ENCODE measurements around the gene ZNF469. TPM values are rescaled to one million over a fixed set of nuclear protein-coding genes. Genes with fewer than 3 reads are reported as not detected.

Gene ZNF469
- total and polyA plus RNA-seq, 8 donors, result 0.14 to 2.0 (median 0.34) TPM

DNA sequence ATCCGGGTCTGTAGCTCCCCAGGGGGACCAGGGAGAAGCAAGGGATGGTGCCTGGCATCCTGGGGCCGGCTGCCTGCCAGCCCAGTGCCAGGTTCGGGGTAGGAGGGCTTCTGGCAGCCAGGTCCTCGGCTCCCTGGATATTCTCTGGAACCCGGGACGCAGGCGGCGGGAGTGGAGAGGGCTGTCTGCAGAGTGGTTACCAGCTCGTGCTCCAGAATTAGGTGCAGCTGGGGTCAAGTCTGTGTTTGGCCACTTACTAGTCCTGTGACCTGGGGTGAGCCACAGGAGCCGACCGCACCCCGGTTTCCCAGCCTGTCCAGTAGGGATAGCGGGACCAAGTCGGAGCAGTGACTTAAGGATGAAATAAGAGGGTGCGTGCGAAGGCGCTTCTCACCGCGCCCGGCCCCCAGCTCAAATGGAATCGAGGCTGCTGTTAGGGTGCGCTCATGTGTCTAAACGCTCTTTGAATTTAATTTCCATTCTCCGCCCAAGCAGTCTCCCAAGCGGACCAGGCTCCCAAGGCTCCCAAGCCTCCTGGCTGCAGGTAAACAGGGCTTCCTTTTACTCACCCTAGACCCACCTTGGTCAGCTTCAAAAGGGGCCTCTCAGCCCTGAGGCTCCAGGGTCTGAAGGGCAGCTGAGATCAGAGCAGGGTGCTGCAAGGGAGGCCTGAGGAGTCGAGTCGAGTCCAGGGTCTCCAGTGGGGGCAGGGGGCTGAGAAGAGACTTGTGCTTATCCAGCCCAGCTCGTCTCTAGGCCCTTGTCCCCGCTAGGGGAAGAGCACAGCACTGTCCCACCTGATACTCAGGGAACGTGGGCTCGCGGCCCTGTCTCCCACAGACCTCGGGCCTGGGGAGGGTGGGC is 28.3 kb upstream of the ZNF469 start:
- WGBS, 2 donors, result 79 to 85% methylated on average over 33 of the region's 33 CpGs

DNA sequence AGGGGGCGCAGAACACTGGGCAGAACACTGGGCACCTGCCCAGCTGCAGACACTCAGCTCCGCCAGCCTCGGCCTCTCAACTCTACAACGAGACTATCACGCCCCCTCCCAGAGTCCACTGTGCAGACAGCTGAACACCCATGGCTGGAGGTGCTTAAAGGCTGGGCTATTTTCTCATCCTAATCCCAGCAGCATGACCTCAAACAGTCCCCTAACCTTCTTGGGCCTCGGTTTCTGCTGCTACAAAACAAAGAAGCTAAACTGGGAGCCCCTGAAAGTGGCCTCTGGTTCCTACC is 27.7 kb upstream of the ZNF469 start:
- Histone ChIP-seq H3K4me1 (no peaks in the 10 kb centered on the region), H3K4me3 (no peak overlapping the region), H3K27me3 (no peaks in the 10 kb centered on the region), H3K9me3 (no peaks in the 10 kb centered on the region), H3K27ac (no peak overlapping the region), H3K36me3 (no peaks in the 10 kb centered on the region)
- intact Hi-C loops (cut with DNase I), result no loop called here
- ATAC-seq (no peak), DNase-seq (peak in 1 of 6 donors; percentile 50), FAIRE-seq (no peak)
- WGBS, 2 donors, result 68 to 79% methylated on average over 5 to 6 of the region's 6 CpGs
- TF ChIP-seq, protein P1, sequence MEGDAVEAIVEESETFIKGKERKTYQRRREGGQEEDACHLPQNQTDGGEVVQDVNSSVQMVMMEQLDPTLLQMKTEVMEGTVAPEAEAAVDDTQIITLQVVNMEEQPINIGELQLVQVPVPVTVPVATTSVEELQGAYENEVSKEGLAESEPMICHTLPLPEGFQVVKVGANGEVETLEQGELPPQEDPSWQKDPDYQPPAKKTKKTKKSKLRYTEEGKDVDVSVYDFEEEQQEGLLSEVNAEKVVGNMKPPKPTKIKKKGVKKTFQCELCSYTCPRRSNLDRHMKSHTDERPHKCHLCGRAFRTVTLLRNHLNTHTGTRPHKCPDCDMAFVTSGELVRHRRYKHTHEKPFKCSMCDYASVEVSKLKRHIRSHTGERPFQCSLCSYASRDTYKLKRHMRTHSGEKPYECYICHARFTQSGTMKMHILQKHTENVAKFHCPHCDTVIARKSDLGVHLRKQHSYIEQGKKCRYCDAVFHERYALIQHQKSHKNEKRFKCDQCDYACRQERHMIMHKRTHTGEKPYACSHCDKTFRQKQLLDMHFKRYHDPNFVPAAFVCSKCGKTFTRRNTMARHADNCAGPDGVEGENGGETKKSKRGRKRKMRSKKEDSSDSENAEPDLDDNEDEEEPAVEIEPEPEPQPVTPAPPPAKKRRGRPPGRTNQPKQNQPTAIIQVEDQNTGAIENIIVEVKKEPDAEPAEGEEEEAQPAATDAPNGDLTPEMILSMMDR (IDR thresholded peaks at IDR 0.05), result no peak

More for the DNA sequence above, 28.3 kb upstream of the ZNF469 start:
- H3K4me3 ChIP-seq, result no peak overlapping the region
- DNase-seq, result peak in 3 of 6 donors; percentile 6 to 42 (median 42)
- H3K36me3 ChIP-seq, result no peaks in the 10 kb centered on the region
- intact Hi-C loops (cut with DNase I), result no loop called here
- H3K4me1 ChIP-seq, result no peaks in the 10 kb centered on the region
- H3K27me3 ChIP-seq, result no peaks in the 10 kb centered on the region
- no peak for ATAC-seq
- no peak overlapping the region for H3K27ac ChIP-seq
- no peak for FAIRE-seq
- no peaks in the 10 kb centered on the region for H3K9me3 ChIP-seq
- TF ChIP-seq, protein P1 (IDR thresholded peaks at IDR 0.05), result no peak

DNA sequence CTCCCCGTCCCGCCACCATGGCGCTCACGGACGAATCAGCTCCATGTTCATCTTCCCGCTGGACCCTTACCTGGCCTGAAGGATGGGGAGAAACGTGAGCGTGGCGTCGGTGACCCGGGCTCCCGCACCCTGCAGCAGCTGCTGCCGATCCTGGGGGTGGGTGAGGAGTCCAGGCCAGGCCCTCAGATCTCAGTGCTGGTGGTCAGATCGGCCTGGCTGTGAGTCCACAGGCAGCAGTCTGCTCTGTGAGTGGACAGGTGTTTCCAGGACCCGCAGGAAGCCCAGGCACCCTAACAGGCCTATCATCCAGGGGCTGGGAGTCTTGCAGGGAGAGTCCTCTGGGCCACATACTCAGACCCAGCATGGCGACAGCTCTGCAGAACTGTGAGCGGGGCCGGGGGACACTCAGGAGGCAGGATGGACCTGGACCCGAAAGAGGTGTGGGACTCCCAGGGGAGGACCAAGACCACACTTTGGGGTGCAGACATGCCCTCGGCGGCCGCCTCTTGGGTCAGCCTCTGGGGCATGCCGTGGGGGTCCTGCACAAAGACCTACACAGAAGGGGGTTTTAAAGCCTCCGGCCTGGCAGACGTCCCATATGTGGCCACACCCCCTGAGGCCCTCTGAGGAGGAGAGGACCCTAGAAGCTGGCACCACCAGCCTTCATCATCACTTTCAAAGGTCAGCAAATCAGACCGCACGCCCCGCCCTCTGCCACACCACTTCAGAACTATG is 27.2 kb upstream of the ZNF469 start:
- ATAC-seq, result no peak
- intact Hi-C loops (cut with DNase I), result no loop called here
- 82 to 86% methylated on average over 25 to 28 of the region's 28 CpGs for WGBS, 2 donors
- H3K4me3 ChIP-seq, result no peak overlapping the region
- no peaks in the 10 kb centered on the region for H3K36me3 ChIP-seq
- no peaks in the 10 kb centered on the region for H3K4me1 ChIP-seq
- H3K27me3 ChIP-seq, result no peaks in the 10 kb centered on the region
- FAIRE-seq, result no peak
- TF ChIP-seq, protein P1 (IDR thresholded peaks at IDR 0.05), result no peak
- H3K9me3 ChIP-seq, result no peaks in the 10 kb centered on the region
- H3K27ac ChIP-seq, result no peak overlapping the region
- peak in 3 of 6 donors; percentile 13 to 66 (median 50) for DNase-seq

DNA sequence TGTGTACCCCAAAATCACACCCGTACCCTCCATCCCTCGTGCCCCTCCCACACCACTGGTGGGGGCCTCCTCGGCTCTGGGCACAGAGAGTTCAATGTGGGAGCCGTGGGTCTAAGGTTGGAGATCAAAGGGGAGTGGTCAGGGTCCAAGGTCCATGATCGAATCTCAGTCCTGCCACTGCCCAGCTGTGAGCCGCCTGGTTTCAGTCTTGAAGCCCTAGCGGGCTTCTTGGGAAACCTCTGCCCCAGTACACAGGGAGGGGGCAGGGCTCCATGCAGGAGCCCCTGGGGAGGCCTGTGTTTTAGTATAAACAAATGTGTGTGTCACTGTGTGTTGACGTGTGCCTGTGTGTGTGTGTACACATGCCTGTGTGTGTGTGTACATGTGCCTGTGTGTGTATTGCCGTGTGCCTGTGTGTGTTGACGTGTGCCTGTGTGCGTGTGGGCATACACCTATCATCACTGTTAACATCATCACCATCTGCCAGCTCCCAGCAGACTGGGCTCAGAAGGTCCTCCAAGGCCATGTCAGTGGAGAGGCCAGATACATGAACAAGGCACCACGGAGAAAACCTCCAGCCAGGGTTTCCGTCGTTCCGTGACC is 26.5 kb upstream of the ZNF469 start:
- no peaks in the 10 kb centered on the region for H3K36me3 ChIP-seq
- TF ChIP-seq, protein P1 (IDR thresholded peaks at IDR 0.05), result no peak
- H3K27me3 ChIP-seq, result no peaks in the 10 kb centered on the region
- 41 to 43% methylated on average over 15 of the region's 15 CpGs for WGBS, 2 donors
- no peak overlapping the region for H3K27ac ChIP-seq
- ATAC-seq (no peak), FAIRE-seq (no peak), DNase-seq (peak in 2 of 6 donors; percentile 14 to 36)
- H3K9me3 ChIP-seq, result no peaks in the 10 kb centered on the region
- H3K4me1 ChIP-seq, result no peaks in the 10 kb centered on the region
- H3K4me3 ChIP-seq, result no peak overlapping the region
- intact Hi-C loops (cut with DNase I), result no loop called here
